CD4-positive, alpha-beta T cell treated with Interleukin-17A for 1 hour (primary cell): ENCODE results near the gene MYOF.
"Not testable (repeated sequence)": the region's sequence is repeated elsewhere in the genome, so short reads cannot be mapped to it uniquely, and the experiment has no call there.

Experiments
- DNase-seq: peaks from one replicate; pipeline ENCODE4 v3.0.0-alpha.2; 2020

Gene MYOF

GRCh38 chr10:93419016-93419415, 63.1 kb downstream of the MYOF start:
- DNase-seq, result not testable (repeated sequence)

- DNase-seq, result no peak
Measured at GRCh38 chr10:93417921-93418320, 64.2 kb downstream of the MYOF start.

GRCh38 chr10:93417266-93417665, 64.9 kb downstream of the MYOF start:
- no peak for DNase-seq

- DNase-seq, result no peak
Measured at GRCh38 chr10:93416824-93417223, 65.3 kb downstream of the MYOF start.

GRCh38 chr10:93415693-93416092, 66.4 kb downstream of the MYOF start:
- DNase-seq, result no peak

- peak; percentile 54 for DNase-seq
Measured at GRCh38 chr10:93413252-93413689, 68.9 kb downstream of the MYOF start.

- no peak for DNase-seq
Measured at GRCh38 chr10:93412801-93413200, 69.3 kb downstream of the MYOF start.

GRCh38 chr10:93410697-93411348, 71.3 kb downstream of the MYOF start:
- no peak for DNase-seq

- DNase-seq, result no peak
Measured at GRCh38 chr10:93408783-93409182, 73.4 kb downstream of the MYOF start.

GRCh38 chr10:93406364-93407145, 75.6 kb downstream of the MYOF start:
- DNase-seq, result no peak

- DNase-seq, result no peak
Measured at GRCh38 chr10:93404048-93404354, 78.1 kb downstream of the MYOF start.

GRCh38 chr10:93403152-93404047, 78.7 kb downstream of the MYOF start:
- DNase-seq, result no peak

GRCh38 chr10:93402192-93402591, 79.9 kb downstream of the MYOF start:
- DNase-seq, result no peak

- DNase-seq, result no peak
Measured at GRCh38 chr10:93398528-93398927, 83.6 kb downstream of the MYOF start.

- DNase-seq, result no peak
Measured at GRCh38 chr10:93397020-93397419, 85.1 kb downstream of the MYOF start.

GRCh38 chr10:93393211-93393610, 88.9 kb downstream of the MYOF start:
- no peak for DNase-seq

- no peak for DNase-seq
Measured at GRCh38 chr10:93392121-93392520, 90.0 kb downstream of the MYOF start.

- DNase-seq, result no peak
Measured at GRCh38 chr10:93390306-93391090, 91.6 kb downstream of the MYOF start.

- DNase-seq, result peak; percentile 20
Measured at GRCh38 chr10:93386631-93387369, 95.3 kb downstream of the MYOF start.

- DNase-seq, result no peak
Measured at GRCh38 chr10:93385345-93385744, 96.8 kb downstream of the MYOF start.

GRCh38 chr10:93384006-93384405, 98.1 kb downstream of the MYOF start:
- DNase-seq, result no peak

- DNase-seq, result no peak
Measured at GRCh38 chr10:93383562-93383981, 98.6 kb downstream of the MYOF start.
